HG02870 (cell line): ENCODE results near the gene STUB1.

ENCODE experiments used
- ATAC-seq: cut with Tn5 transposase; IDR thresholded peaks from one replicate; pipeline ENCODE4 v1.9.1; 2021; ENCODE audit warnings: mild to moderate bottlenecking, moderate library complexity; ENCODE audit not compliant: unreplicated experiment

STUB1 gene

DNA sequence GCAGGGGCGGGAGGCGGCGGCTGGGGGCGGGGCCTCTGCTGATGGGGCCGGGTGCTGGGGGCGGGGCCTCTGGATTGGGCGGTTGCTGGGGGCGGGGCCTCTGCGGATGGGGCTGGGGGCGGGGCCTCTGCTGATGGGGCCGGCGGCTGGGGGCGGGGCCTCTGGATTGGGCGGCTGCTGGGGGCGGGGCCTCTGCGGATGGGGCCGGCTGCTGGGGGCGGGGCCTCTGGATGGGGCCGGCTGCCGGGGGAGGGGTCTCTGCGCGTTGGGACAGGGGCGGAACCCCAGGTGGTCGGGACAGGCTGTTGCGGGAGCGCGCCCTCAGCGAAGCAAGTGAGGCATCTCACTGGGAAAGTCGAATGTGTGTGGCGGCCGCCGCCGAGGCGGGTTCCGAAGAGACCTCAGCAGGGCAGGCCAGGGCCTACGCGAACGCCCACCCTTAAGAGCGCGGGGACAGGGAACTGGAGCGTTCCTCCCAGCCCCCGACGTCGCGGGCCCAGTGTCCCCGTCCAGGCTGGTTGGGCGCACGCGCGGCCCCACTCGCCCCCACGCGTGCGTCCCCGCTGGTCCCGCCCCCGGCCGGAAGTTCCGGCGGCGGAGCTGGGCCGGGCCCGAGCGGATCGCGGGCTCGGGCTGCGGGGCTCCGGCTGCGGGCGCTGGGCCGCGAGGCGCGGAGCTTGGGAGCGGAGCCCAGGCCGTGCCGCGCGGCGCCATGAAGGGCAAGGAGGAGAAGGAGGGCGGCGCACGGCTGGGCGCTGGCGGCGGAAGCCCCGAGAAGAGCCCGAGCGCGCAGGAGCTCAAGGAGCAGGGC, at the start of gene STUB1:
STUB1 (plus strand) TSS at position 597 of the 811 bp plus-strand sequence; CDS start at position 713, 116 bp downstream.
- peak; percentile 46 for ATAC-seq

DNA sequence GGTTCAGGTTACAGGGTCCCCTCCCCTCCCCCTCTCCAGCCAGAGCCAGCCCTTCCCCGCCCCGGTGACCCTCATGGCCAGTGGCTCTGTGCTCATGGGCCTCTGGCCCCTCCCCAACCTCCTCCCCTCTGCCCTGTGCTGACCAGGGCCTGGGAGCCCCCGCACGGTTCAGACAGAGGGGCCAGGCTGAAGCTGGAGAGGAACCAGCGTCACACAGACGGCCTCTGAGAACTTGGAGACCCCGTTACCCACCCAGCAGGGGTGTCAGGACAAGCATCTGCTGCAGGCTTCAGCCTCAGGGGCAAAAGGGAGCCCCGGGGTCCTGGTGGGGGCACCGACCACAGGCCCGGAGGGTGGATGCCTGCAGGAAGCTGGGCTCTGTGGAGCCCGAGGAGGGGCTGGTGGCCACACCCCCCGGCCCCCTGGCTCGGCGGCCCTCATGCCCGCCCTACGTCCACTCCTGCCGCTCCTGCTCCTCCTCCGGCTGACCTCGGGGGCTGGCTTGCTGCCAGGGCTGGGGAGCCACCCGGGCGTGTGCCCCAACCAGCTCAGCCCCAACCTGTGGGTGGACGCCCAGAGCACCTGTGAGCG, 49.3 kb upstream of the STUB1 start, which contains the start of gene WFIKKN1:
WFIKKN1 (plus strand) TSS at position 171 of the 591 bp plus-strand sequence; CDS start at position 440, 269 bp downstream.
- no peak for ATAC-seq

DNA sequence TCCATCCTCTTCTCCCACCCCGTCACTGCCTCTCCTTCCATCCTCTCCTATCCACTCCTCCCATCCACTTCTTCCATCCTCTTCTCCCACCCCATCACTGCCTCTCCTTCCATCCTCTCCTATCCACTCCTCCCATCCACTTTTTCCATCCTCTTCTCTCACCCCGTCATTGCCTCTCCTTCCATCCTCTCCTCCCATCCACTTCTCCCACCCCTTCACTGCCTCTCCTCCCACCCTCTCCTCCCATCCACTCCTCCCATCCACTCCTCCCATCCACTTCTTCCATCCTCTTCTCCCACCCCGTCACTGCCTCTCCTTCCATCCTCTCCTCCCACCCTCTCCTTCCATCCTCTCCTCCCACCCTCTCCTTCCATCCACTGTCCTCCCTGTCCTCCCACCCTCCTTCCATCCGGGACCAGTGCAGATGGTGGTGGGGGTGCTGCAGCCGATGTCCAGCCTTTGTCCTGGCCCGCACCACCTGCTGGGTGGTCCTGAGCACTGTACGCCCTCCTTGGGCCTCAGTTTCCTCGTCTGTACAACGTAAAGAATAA, 48.3 kb upstream of the STUB1 start:
- no peak for ATAC-seq

DNA sequence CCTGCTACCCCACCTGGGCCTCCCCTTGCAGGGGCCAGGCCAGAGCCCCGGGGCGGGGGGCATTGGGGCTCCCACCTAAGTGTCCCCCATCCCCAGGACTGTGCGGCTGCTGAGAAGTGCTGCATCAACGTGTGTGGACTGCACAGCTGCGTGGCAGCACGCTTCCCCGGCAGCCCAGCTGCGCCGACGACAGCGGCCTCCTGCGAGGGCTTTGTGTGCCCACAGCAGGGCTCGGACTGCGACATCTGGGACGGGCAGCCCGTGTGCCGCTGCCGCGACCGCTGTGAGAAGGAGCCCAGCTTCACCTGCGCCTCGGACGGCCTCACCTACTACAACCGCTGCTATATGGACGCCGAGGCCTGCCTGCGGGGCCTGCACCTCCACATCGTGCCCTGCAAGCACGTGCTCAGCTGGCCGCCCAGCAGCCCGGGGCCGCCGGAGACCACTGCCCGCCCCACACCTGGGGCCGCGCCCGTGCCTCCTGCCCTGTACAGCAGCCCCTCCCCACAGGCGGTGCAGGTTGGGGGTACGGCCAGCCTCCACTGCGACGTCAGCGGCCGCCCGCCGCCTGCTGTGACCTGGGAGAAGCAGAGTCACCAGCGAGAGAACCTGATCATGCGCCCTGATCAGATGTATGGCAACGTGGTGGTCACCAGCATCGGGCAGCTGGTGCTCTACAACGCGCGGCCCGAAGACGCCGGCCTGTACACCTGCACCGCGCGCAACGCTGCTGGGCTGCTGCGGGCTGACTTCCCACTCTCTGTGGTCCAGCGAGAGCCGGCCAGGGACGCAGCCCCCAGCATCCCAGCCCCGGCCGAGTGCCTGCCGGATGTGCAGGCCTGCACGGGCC, 47.5 kb upstream of the STUB1 start:
- no peak for ATAC-seq

DNA sequence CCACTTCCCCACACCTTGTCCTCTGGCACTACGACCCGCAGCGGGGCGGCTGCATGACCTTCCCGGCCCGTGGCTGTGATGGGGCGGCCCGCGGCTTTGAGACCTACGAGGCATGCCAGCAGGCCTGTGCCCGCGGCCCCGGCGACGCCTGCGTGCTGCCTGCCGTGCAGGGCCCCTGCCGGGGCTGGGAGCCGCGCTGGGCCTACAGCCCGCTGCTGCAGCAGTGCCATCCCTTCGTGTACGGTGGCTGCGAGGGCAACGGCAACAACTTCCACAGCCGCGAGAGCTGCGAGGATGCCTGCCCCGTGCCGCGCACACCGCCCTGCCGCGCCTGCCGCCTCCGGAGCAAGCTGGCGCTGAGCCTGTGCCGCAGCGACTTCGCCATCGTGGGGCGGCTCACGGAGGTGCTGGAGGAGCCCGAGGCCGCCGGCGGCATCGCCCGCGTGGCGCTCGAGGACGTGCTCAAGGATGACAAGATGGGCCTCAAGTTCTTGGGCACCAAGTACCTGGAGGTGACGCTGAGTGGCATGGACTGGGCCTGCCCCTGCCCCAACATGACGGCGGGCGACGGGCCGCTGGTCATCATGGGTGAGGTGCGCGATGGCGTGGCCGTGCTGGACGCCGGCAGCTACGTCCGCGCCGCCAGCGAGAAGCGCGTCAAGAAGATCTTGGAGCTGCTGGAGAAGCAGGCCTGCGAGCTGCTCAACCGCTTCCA, 46.7 kb upstream of the STUB1 start:
- no peak for ATAC-seq

DNA sequence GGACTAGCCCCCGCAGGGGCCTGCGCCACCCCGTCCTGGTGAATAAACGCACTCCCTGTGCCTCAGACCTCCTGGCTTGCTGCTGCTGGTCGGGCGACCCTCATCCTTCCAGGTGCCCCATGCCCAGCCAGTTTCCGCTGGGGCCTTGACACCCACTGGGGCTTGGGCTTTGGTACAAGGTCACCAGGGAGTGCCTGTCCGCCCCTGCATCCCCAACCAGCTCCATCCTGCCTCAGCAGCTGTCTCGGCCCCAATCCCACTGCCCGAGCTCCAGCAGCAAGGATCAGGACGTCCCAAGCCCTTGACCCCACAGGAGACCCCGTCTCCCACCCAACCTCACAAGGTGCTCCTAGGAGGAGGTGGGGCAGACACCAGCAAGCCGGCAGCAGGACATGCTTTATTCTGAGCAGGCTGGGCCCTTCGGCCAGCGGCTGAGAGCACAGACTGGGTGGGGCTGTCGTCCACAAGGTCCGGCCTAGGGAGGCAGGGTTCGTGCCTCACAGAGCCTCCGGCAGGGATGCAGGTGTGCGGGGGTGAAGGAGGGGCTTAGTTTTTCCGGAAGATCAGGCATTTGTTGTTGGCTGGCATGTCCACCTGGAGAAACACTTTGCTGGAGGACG, 46.0 kb upstream of the STUB1 start:
- ATAC-seq, result no peak

DNA sequence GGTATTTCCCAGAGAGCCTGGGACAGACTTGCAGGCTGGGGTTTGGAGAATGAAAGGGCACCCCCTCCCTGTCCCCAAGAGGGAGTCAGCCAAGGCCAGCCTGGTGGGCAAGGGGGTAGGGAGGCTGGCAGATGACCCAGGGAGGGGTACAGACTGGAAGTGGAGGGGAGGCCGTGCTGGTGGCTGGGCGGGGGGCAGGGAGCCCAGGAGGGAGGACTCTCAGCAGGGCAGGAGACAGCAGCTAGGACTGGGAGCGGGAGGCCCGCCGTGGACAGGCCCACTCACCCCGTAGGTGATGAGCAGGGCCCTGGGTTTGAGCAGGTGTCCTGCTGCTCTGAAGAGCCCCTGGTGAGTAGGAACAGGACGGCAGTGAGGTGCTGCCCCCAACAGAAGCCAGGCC, 45.2 kb upstream of the STUB1 start:
- ATAC-seq, result no peak

DNA sequence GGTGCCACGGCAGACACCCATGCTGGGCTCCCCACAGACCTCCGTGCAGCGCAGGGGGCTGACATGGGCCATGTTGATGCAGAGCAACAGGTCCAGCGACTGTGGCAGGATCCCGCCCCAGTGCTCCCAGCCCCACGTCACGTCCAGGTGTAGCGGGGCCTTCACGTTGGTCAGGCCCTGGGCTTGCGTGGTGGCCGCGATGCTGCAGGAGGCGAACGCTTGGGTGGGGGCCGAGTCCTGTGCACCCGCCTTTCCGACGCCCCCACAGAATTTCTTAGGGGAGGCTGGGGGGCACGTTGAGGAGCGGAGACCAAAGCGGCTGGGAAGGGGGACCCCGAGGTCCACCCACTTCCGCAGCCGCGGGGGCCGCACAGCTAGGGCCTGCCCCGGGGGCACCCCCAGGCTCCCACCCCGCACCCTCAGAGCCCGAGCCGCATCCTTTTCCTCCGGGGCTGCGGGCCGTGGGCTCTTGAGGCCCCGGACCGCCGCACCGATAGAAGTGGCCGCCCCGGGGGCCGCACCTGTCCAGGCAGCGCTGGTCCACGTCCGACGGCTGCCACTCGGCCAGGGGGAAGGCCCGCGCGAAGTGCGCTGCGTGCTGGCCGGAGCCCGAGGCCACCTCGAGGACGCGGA, 44.5 kb upstream of the STUB1 start:
- no peak for ATAC-seq

DNA sequence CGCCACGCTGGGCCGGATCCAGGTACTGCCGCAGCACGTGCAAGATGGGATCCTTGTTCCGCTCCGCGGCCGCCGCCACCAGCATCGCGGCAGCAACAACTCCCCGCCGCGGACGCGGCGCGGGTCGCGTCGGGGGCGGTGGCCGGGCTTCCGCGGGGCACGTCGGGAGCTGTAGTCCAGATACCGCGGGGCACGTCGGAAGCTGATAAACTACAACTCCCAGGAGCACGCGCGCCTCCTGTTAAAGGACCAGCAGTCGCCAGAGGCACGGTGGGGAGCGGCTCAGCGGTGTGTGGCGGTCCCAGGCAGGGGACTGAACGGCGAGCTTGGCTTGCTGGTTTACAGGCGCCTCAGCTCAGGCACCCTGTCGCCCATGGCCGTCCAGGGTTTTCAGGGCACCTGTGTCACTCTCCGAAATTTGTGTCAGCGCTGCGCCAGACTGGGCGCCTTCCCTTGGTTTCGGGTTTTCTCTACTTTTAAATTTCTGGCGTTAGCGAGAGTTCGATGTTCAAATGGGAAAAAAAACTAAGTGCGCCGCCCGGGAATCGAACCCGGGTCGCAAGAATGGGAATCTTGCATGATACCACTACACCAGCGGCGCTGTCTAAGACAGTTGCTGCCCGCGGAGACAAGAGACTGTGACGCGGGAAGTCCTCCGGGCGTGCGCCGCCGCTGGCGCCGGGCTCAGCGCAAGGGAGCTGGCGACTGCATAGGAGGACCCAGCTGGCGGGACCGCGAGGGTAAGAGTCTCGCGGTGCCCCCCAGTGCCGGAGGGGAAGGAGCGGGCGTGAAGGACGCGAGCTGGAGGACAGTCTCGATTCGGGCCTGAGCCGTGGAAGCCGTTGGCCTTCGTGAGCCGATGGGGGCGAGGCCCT, 43.8 kb upstream of the STUB1 start, which contains the start of gene METTL26:
METTL26 (minus strand) TSS at position 100 of the 875 bp plus-strand sequence; CDS start at position 85, 15 bp downstream.
- ATAC-seq, result peak; percentile 63

DNA sequence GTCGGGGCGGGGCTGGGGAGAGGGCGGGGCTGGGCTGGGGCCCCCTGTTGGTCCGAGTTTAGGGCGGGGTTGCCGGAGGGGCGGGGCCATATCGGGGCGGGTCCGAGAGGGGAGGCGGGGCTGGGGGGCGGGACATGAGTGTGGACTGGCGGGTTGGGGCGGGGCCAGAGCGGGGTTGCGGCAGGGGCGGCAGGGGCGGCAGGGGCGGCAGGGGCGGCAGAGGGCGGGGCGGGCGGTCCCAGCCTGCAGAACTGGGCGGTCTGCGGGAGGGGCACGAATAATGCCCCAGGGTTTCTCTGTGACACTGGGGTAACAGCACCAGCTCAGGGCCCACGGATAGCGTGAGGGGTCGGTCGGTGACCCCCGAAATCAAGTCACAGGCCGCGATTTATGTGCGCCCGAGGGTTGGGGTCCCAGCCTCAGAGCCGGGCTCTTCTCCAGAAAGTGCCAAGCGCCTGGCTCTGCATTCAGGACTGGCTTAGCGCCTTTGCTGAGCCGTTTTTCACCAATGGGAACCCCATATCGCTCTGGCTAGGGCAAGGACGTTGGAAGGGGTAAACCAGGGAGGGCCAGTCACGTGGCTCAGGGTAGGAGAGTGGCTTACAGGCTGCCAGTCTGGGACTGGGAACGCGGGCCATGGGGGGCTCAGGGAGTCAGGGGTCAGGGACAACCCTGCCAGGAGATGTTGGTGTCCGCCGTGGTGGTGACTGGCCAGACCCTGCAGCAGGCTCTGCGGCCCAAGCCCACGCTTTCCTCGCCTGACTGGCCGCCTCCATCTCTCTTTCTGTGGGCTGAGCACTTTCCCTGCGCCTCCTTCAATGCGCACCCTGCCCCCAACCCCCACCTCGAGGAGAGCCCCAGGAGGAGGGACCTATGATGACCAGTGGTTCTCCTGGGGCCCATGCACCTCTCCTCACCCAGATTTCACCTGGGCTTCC, 42.9 kb upstream of the STUB1 start:
- ATAC-seq, result no peak

DNA sequence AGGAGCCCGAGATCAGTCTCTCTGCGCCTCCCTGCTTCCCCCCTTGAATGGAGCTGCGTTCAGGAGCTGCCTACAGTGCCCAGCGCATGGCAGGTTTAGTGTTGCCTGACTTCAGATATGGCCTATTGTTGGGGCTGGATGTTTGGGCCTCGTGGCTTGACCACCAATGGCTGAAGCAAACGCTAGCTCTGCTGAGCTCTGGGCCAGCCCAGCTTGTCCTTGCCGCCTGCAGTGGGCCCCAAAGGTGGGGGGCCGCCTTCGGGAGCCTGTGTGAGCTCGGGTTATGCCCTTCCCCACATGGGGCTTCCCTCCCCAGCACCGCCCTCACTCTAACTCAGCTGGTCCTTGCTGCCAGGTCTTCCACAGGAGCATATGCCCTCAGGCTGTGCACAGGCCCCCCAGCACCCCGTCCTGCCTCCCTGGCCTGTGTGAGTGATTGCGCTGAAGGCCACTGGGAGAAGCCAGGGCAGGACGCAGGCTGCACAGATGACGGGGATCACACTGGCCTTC, 42.1 kb upstream of the STUB1 start:
- no peak for ATAC-seq

DNA sequence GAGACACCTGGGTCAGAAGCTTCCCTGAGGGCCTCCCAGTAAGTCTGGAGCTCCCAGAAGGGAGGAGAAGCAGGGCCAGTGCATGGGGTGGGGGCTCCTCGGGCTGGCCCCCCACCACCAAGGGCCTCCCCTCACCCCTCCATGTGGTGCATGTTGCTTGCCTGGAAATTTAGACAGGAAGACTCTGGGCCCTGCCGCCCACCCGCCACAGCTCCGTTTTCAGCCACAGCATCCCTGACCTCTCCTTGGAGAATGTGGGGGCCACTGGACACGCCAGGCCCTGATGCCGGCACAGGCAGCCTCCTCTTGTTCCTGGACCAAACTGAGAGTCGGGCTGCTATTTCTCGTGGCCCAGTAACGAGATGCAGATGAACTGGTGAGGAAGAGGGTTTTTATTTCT, 41.4 kb upstream of the STUB1 start:
- no peak for ATAC-seq

DNA sequence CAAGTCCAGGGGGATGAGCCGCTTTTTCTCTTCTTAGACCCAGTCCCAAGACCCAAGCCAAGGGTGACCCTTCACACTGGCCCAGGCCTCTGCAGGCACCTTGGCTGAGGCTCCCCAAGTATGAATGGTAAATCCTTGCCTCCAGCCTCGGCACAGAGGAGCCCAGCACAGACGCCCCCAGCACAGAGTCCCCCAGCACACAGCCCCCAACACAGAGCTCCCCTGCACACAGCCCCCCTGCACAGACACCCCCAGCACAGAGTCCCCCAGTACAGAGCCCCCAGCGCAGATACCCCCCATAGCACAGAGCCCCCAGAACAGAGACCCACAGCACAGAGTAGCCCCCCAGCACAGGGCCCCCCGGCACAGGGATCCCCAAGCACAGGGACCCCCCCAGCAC, 39.6 kb upstream of the STUB1 start:
- no peak for ATAC-seq

DNA sequence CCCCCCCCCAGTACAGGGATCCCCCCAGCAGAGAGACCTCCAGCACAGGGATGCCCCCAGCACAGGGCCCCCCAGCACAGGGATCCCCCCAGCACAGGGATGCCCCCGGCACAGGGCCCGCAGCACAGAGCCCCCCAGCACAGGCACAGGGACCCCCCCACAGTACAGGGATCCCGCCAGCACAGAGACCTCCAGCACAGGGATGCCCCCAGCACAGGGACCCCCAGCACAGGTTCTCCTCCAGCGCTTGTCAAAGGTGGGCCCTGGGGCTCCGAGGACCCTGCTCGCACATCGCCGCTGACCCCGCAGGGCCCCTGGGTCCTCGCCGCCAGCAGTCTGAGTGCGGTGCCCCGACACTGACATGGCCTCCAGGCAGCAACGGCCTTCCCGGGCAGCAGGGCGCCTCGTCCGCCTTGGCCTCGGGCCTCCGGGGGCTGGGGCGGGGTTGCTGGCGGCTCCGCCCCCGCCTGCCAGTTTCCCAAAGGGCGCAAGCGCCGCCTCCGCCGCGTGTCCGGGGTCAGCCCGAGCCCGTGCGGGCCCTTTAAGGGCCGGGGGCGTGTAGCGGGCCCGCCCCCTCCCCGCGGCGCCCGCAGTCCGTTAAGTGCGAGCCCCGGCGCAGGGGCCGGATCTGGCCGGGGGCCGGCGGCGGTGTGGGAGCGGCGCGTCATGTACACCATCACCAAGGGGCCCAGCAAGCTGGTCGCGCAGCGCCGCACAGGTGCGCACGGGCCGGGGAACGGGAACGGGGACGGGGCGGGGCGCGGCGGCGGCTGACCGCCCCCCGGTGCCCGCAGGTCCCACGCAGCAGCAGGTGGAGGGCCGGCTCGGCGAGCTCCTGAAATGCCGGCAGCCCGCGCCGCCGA, 38.7 kb upstream of the STUB1 start, which contains the start of gene MCRIP2:
MCRIP2 (plus strand) TSS at position 503 of the 863 bp plus-strand sequence; CDS start at position 667, 164 bp downstream.
- ATAC-seq, result peak; percentile 43

DNA sequence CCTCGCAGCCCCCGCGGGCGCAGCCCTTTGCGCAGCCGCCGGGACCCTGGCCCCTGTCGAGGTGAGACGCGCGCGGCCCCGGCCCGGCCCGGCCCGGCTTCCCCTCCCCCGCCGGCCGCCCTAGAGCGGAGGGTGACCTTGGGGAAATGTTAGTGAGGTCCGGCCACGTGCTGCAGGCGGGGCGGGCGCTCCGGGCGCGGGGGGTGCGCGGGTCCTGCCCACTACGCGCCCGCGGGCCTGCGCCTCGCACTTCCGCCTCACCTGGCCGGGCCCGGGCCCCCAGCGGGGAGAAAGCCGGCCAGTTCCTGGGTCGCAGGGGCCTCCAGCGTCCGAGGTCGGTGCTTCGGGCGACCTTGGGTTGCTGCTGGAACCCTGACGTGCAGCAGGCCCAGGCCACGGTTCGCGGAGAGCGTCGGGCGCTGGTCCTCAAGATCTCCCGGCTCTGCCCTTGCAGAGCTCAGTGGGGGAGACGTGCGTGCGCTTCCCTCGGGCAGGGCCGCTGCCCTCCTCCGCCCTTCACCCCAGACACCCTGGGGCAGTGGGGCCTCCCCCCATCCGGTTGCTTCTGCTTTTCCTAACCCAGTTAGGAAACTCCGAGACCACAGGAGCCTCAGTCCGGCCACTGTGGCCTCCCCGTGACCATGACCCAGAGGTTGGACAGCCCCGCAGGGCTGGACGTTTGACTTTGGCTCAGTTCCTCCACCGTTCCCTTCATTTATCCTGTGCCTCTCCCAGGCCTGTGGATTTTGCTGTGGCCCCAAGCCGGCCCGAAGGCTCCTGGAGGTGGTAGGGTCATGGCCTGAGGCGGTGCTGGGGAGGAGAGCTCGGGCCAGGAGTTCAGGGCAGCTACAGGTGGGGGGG, 37.8 kb upstream of the STUB1 start:
- peak; percentile 28 for ATAC-seq
